Testis (tissue), 3 donors: Measurements from ENCODE around the gene ESR2. TPM values are rescaled to one million over a fixed set of nuclear protein-coding genes. Genes with fewer than 3 reads are reported as not detected.
A peak's percentile ranks its signal among the peaks of the same experiment; 100 is the strongest.

Source experiments
- DNase-seq: peaks from one replicate; pipeline ENCODE4 v3.0.0-alpha.2; 2019
- H3K27ac ChIP-seq, 2 donors: fragments of 200-600 bp; sonication (generic); one replicate each; pipeline ENCODE4 v1.5.1; 2019
- H3K27me3 ChIP-seq: fragments of 200-600 bp; sonication (generic); one replicate; pipeline ENCODE4 v1.5.1; 2019
- H3K36me3 ChIP-seq: fragments of 200-600 bp; sonication (generic); one replicate; pipeline ENCODE4 v1.5.1; 2017; ENCODE audit warnings: low read depth; ENCODE audit errors: missing control alignments
- H3K4me1 ChIP-seq: fragments of 200-600 bp; sonication (generic); one replicate; pipeline ENCODE4 v1.5.1; 2019
- H3K4me3 ChIP-seq, 2 donors: fragments of 200-600 bp; sonication (generic); one replicate each; pipeline ENCODE4 v1.5.1; 2017 to 2019
- H3K9me3 ChIP-seq: fragments of 200-600 bp; sonication (generic); one replicate; pipeline ENCODE4 v1.5.1; 2017
- POLR2A ChIP-seq: fragments of 450-650 bp; IDR thresholded peaks from one replicate; pipeline ENCODE4 v1.6.1; 2017; ENCODE audit warnings: antibody characterized with exemption, mild to moderate bottlenecking, moderate library complexity
- WGBS, 2 donors: methylation state at CpG; one replicate each; pipeline ENCODE4 v1.1.5; 2018; 5-methylcytosine and 5-hydroxymethylcytosine counted together
- intact Hi-C: fragments of 100-400 bp; cut with DNase I; formaldehyde crosslinking; loops from one replicate; pipeline ENCODE4 v1.15.1; 2023; ENCODE audit warnings: low total_unique reads
- polyA plus RNA-seq: library from polyadenylated mRNA; stranded (reverse); fragments of 350-450 nt; fragmentation: Illumina TruSeq; extraction: RNeasy Lipid Tissue Mini Kit (QIAGEN cat#74804); gene quantifications from one replicate; pipeline ENCODE4 v1.2.3, GENCODE V29; 2014; ENCODE audit warnings: low read depth, low replicate concordance; ENCODE audit not compliant: insufficient read depth
- total RNA-seq, 2 donors: library from RNA; depleted of rRNA; stranded (reverse); fragments of >200 nt; gene quantifications; one replicate each; pipeline ENCODE4 v1.2.3, GENCODE V29; 2016
- TF ChIP-seq, protein P1 (sequence below), 3 experiments: fragments of 450-650 bp in 2 of 3; fragments of 200-600 bp in 1 of 3; sonication (generic) in 1 of 3; IDR thresholded peaks; one replicate each; pipeline ENCODE4 v1.5.1; 2016 to 2019; ENCODE audit warnings: antibody characterized with exemption in 3 of 3, mild to moderate bottlenecking in 2 of 3, moderate library complexity in 1 of 3

ESR2 gene
- total and polyA plus RNA-seq, 3 donors from 2014 or later, result 17.2 to 33.3 (median 19.8) TPM

DNA sequence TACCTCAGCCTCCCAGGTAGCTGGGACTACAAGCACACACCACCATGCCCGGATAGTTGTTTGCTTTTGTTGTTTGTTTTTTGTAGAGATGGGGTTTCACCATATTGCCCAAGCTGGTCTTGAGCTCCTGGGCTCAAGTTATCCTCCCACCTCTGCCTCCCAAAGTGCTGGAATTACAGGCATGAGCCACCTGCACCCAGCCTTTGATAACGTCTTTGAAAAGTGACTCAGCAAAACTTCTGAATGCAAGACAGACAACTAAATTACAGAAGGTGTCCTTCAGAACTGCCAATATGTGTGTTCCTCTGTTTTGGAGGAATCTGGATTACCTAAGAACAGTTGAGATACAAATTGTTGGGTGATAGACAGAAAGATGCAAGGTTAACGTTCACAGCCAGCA lies 99.8 kb downstream of the ESR2 start:
- Histone ChIP-seq H3K36me3 (no peaks in the 10 kb centered on the region), H3K27me3 (no peaks in the 10 kb centered on the region), H3K4me1 (peaks cover 34% of the 10 kb centered on the region), H3K27ac (peak overlapping the region; percentile 83 to 85), H3K9me3 (no peaks in the 10 kb centered on the region), H3K4me3 (no peak overlapping the region)
- intact Hi-C loops, result no loop called here
- no peak for TF ChIP-seq POLR2A
- TF ChIP-seq, protein P1, sequence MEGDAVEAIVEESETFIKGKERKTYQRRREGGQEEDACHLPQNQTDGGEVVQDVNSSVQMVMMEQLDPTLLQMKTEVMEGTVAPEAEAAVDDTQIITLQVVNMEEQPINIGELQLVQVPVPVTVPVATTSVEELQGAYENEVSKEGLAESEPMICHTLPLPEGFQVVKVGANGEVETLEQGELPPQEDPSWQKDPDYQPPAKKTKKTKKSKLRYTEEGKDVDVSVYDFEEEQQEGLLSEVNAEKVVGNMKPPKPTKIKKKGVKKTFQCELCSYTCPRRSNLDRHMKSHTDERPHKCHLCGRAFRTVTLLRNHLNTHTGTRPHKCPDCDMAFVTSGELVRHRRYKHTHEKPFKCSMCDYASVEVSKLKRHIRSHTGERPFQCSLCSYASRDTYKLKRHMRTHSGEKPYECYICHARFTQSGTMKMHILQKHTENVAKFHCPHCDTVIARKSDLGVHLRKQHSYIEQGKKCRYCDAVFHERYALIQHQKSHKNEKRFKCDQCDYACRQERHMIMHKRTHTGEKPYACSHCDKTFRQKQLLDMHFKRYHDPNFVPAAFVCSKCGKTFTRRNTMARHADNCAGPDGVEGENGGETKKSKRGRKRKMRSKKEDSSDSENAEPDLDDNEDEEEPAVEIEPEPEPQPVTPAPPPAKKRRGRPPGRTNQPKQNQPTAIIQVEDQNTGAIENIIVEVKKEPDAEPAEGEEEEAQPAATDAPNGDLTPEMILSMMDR (IDR thresholded peaks at IDR 0.05), result no peak
- WGBS, 2 donors, result 68 to 69% methylated on average over 3 of the region's 3 CpGs
- no peak for DNase-seq

GRCh38 chr14:64193821-64194220 lies 100.3 kb downstream of the ESR2 start:
- Histone ChIP-seq H3K27me3 (no peaks in the 10 kb centered on the region), H3K4me3 (no peak overlapping the region), H3K27ac (peak overlapping the region in 1 of 2 donors; percentile 85), H3K9me3 (no peaks in the 10 kb centered on the region), H3K4me1 (peaks cover 29% of the 10 kb centered on the region), H3K36me3 (no peaks in the 10 kb centered on the region)
- no peak for DNase-seq
- intact Hi-C loops, result no loop called here
- TF ChIP-seq, protein P1 (IDR thresholded peaks at IDR 0.05), result no peak
- TF ChIP-seq POLR2A, result no peak
- 49 to 58% methylated on average over 2 of the region's 2 CpGs for WGBS, 2 donors

- no peaks in the 10 kb centered on the region for H3K27me3 ChIP-seq
- 83 to 89% methylated on average over 2 of the region's 2 CpGs for WGBS, 2 donors
- H3K27ac ChIP-seq, result no peak overlapping the region
- H3K9me3 ChIP-seq, result no peaks in the 10 kb centered on the region
- H3K4me3 ChIP-seq, result no peak overlapping the region
- TF ChIP-seq POLR2A, result no peak
- TF ChIP-seq, protein P1 (IDR thresholded peaks at IDR 0.05), result no peak
- no peaks in the 10 kb centered on the region for H3K36me3 ChIP-seq
- peaks cover 26% of the 10 kb centered on the region for H3K4me1 ChIP-seq
- DNase-seq, result no peak
- intact Hi-C loops, result no loop called here
Measured at GRCh38 chr14:64191756-64192155, 102.4 kb downstream of the ESR2 start.

DNA sequence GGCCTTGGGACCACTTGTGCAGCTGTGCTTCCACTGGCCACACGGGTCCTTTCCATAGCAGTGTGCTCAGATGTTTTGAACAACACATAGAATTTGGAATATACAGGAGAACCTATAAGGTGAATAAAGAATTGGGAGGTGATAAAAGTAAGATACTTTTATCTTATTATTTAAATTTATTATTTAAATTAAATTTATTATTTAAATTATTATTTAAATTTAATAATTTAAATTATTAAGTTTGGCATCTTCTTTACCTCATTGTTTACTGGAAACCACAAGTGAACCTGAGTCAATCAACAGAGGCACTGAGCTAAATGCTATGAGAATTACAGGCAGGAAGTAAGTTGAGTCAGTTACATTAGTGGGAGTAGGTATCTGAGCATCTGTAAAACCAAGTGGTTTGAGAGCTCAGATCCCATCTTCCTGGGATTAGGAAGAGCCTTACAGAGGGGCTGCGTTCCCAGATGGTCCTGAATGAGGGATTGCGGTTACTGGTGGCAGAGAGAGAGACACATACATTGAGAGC lies 103.1 kb downstream of the ESR2 start:
- no peak for DNase-seq
- intact Hi-C loops, result no loop called here
- no peaks in the 10 kb centered on the region for H3K36me3 ChIP-seq
- H3K4me1 ChIP-seq, result peaks cover 22% of the 10 kb centered on the region
- no peaks in the 10 kb centered on the region for H3K27me3 ChIP-seq
- TF ChIP-seq, protein P1 (IDR thresholded peaks at IDR 0.05), result no peak
- TF ChIP-seq POLR2A, result no peak
- no peaks in the 10 kb centered on the region for H3K9me3 ChIP-seq
- no peak overlapping the region for H3K27ac ChIP-seq
- no peak overlapping the region for H3K4me3 ChIP-seq
- whole genome bisulfite sequencing, 2 donors, result 90 to 93% methylated on average over 3 of the region's 3 CpGs

GRCh38 chr14:64187331-64187730 lies 106.8 kb downstream of the ESR2 start:
- no peak for DNase-seq
- Histone ChIP-seq H3K27ac (no peak overlapping the region), H3K27me3 (no peaks in the 10 kb centered on the region), H3K36me3 (no peaks in the 10 kb centered on the region), H3K9me3 (no peaks in the 10 kb centered on the region), H3K4me1 (peaks cover 5% of the 10 kb centered on the region), H3K4me3 (no peak overlapping the region)
- intact Hi-C loops, result no loop called here
- TF ChIP-seq, protein P1 (IDR thresholded peaks at IDR 0.05), result no peak
- no peak for TF ChIP-seq POLR2A
- WGBS, 2 donors, result 46 to 57% methylated on average over 3 of the region's 3 CpGs
